ENCODE results near the gene SMARCA1. TPM values are rescaled to one million over a fixed set of nuclear protein-coding genes. Genes with fewer than 3 reads are reported as not detected.

Gene SMARCA1
- total RNA-seq, 1 experiment from 2014 or later: 46.1 TPM

GRCh38 chrX:129462707-129463106 is 60.6 kb downstream of the SMARCA1 start:
- TF ChIP-seq JAZF1 (CRISPR knock-in tag; IDR thresholded peaks at IDR 0.05) (no peak), NR2C2 (CRISPR knock-in tag; IDR thresholded peaks at IDR 0.05) (no peak), ZNF671 (CRISPR knock-in tag; IDR thresholded peaks at IDR 0.05) (no peak), EMX1 (CRISPR knock-in tag; IDR thresholded peaks at IDR 0.05) (no peak), TEAD1 (CRISPR knock-in tag; IDR thresholded peaks at IDR 0.05) (no peak), ZNF138 (CRISPR knock-in tag; conservative IDR thresholded peaks at IDR 0.05) (no peak), TEAD4 (CRISPR knock-in tag; IDR thresholded peaks at IDR 0.05) (no peak), RORB (CRISPR knock-in tag; IDR thresholded peaks at IDR 0.05) (no peak), ZNF281 (CRISPR knock-in tag; IDR thresholded peaks at IDR 0.05) (no peak), NFATC4 (CRISPR knock-in tag; IDR thresholded peaks at IDR 0.05) (no peak), HMGA2 (CRISPR knock-in tag; IDR thresholded peaks at IDR 0.05) (no peak), NFE2L1 (CRISPR knock-in tag; IDR thresholded peaks at IDR 0.05) (no peak), ZNF512 (CRISPR knock-in tag; IDR thresholded peaks at IDR 0.05; ENCODE audit: borderline replicate concordance) (no peak), IRF1 (CRISPR knock-in tag; IDR thresholded peaks at IDR 0.05) (no peak), ZNF423 (CRISPR knock-in tag; IDR thresholded peaks at IDR 0.05) (no peak)
- TF ChIP-seq, protein P1, sequence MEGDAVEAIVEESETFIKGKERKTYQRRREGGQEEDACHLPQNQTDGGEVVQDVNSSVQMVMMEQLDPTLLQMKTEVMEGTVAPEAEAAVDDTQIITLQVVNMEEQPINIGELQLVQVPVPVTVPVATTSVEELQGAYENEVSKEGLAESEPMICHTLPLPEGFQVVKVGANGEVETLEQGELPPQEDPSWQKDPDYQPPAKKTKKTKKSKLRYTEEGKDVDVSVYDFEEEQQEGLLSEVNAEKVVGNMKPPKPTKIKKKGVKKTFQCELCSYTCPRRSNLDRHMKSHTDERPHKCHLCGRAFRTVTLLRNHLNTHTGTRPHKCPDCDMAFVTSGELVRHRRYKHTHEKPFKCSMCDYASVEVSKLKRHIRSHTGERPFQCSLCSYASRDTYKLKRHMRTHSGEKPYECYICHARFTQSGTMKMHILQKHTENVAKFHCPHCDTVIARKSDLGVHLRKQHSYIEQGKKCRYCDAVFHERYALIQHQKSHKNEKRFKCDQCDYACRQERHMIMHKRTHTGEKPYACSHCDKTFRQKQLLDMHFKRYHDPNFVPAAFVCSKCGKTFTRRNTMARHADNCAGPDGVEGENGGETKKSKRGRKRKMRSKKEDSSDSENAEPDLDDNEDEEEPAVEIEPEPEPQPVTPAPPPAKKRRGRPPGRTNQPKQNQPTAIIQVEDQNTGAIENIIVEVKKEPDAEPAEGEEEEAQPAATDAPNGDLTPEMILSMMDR (IDR thresholded peaks at IDR 0.05): no peak
- TF ChIP-seq, protein P2, sequence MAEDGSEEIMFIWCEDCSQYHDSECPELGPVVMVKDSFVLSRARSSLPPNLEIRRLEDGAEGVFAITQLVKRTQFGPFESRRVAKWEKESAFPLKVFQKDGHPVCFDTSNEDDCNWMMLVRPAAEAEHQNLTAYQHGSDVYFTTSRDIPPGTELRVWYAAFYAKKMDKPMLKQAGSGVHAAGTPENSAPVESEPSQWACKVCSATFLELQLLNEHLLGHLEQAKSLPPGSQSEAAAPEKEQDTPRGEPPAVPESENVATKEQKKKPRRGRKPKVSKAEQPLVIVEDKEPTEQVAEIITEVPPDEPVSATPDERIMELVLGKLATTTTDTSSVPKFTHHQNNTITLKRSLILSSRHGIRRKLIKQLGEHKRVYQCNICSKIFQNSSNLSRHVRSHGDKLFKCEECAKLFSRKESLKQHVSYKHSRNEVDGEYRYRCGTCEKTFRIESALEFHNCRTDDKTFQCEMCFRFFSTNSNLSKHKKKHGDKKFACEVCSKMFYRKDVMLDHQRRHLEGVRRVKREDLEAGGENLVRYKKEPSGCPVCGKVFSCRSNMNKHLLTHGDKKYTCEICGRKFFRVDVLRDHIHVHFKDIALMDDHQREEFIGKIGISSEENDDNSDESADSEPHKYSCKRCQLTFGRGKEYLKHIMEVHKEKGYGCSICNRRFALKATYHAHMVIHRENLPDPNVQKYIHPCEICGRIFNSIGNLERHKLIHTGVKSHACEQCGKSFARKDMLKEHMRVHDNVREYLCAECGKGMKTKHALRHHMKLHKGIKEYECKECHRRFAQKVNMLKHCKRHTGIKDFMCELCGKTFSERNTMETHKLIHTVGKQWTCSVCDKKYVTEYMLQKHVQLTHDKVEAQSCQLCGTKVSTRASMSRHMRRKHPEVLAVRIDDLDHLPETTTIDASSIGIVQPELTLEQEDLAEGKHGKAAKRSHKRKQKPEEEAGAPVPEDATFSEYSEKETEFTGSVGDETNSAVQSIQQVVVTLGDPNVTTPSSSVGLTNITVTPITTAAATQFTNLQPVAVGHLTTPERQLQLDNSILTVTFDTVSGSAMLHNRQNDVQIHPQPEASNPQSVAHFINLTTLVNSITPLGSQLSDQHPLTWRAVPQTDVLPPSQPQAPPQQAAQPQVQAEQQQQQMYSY (CRISPR knock-in tag; IDR thresholded peaks at IDR 0.05): no peak
- ATAC-seq (no peak), DNase-seq (ENCODE audit: low spot score) (no peak)
- Mint-ChIP-seq H3K27me3 (ENCODE audit: low read depth) (no peaks in the 10 kb centered on the region), H3K4me3 (no peak overlapping the region), H3K27ac (no peak overlapping the region), H3K36me3 (peaks cover 24% of the 10 kb centered on the region), H3K9me3 (no peaks in the 10 kb centered on the region), H3K4me1 (no peaks in the 10 kb centered on the region)
- CTCF ChIA-PET: no interaction called here
- POLR2A ChIA-PET: no interaction called here

Measured in WTC11 (cell line).